Thoracic aorta (tissue), 2 donors: ENCODE results near the gene NEDD4. TPM values are rescaled to one million over a fixed set of nuclear protein-coding genes. Genes with fewer than 3 reads are reported as not detected.

Source experiments
- ATAC-seq: fragments of 150-250 bp; one replicate; pipeline ENCODE4 v1.8.0; 2017; ENCODE audit warnings: low read depth; ENCODE audit not compliant: insufficient number of reproducible peaks, low FRiP score
- DNase-seq: peaks from one replicate; pipeline ENCODE4 v3.0.0-alpha.2; 2020; ENCODE audit warnings: low spot score
- H3K27ac ChIP-seq, 2 donors: fragments of 200-600 bp; sonication (generic); 1 replicate in 1 of 2; 2 replicates in 1 of 2; pipeline ENCODE4 v1.5.1; 2016; ENCODE audit warnings: mild to moderate bottlenecking in 2 of 2, moderate library complexity in 2 of 2
- H3K27me3 ChIP-seq: fragments of 200-600 bp; sonication (generic); replicated peaks from 2 replicates; pipeline ENCODE4 v1.6.0; 2016; ENCODE audit warnings: mild to moderate bottlenecking; ENCODE audit not compliant: insufficient read depth
- H3K36me3 ChIP-seq: fragments of 200-600 bp; sonication (generic); one replicate; pipeline ENCODE4 v1.5.1; 2016
- H3K4me1 ChIP-seq, 2 donors: fragments of 200-600 bp; sonication (generic); 1 replicate in 1 of 2; 2 replicates in 1 of 2; pipeline versions ENCODE4 v1.5.1 to v1.6.0; 2016; ENCODE audit warnings: low read depth in 2 of 2, mild to moderate bottlenecking in 1 of 2; ENCODE audit not compliant: control insufficient read depth in 1 of 2
- H3K4me3 ChIP-seq: fragments of 200-600 bp; sonication (generic); 2 replicates; pipeline ENCODE4 v1.5.1; 2016; ENCODE audit warnings: mild to moderate bottlenecking
- H3K9me3 ChIP-seq: fragments of 200-600 bp; sonication (generic); 2 replicates; pipeline ENCODE4 v1.5.1; 2016
- total RNA-seq, 2 donors: library from RNA; depleted of rRNA; stranded (reverse); fragments of >200 nt; gene quantifications; one replicate each; pipeline versions ENCODE4 v1.1.0 to v1.2.3, GENCODE V29; 2016
- TF ChIP-seq, protein P1 (sequence below): fragments of 200-600 bp; sonication (generic); IDR thresholded peaks from one replicate; pipeline ENCODE4 v1.5.1; 2019; ENCODE audit warnings: antibody characterized with exemption

Gene NEDD4
- total RNA-seq: 10 to 100 TPM; 25.3 to 27.4 TPM

DNA sequence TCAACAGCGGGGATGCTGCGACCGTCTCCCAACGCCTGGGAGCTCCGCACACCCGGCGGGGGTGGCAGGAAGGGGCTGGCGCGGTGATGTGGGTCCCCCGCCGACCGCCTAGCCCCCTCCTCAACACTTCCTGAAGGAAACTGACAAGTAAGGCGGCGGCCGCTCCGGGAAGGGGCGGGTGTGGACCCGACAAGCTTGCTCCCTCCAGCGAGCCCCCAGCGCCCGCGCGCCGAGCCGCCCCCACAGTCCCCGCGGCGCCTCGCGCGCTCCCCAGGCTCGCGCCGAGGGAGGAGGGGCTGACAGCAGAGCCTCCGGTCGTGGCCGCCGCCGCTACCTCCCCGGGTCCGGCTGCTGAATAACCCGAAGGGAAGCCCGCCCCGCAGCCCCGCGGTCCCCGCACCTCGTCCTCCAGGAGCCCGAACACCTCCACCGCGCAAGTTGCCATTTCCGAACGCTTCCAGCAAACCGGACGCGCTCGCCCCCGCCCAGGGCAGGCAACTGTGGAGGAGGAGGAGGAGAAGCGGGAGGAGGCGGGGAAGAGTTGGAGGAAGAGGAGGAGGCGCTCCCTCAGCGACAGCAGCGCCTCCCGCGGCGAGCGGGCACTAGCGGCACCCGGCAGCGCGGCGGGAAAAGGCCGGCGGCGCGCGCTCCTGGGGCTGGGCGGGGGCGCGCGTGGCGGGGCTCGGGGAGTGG lies at the start of gene NEDD4:
NEDD4 (minus strand) TSS at position 502 of the 693 bp plus-strand sequence; CDS start at position 445, 57 bp downstream.
- Histone ChIP-seq H3K36me3 (no peaks in the 10 kb centered on the region), H3K27me3 (no peaks in the 10 kb centered on the region), H3K27ac (peak within 1 kb of the TSS; percentile 94 to 95), H3K9me3 (no peaks in the 10 kb centered on the region), H3K4me1 (peaks cover 0 to 33% of the 10 kb centered on the region in 2 donors), H3K4me3 (peak within 1 kb of the TSS; percentile 98)
- TF ChIP-seq, protein P1, sequence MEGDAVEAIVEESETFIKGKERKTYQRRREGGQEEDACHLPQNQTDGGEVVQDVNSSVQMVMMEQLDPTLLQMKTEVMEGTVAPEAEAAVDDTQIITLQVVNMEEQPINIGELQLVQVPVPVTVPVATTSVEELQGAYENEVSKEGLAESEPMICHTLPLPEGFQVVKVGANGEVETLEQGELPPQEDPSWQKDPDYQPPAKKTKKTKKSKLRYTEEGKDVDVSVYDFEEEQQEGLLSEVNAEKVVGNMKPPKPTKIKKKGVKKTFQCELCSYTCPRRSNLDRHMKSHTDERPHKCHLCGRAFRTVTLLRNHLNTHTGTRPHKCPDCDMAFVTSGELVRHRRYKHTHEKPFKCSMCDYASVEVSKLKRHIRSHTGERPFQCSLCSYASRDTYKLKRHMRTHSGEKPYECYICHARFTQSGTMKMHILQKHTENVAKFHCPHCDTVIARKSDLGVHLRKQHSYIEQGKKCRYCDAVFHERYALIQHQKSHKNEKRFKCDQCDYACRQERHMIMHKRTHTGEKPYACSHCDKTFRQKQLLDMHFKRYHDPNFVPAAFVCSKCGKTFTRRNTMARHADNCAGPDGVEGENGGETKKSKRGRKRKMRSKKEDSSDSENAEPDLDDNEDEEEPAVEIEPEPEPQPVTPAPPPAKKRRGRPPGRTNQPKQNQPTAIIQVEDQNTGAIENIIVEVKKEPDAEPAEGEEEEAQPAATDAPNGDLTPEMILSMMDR: peak; percentile 46
- peak; percentile 67 for DNase-seq
- peak; percentile 78 for ATAC-seq

DNA sequence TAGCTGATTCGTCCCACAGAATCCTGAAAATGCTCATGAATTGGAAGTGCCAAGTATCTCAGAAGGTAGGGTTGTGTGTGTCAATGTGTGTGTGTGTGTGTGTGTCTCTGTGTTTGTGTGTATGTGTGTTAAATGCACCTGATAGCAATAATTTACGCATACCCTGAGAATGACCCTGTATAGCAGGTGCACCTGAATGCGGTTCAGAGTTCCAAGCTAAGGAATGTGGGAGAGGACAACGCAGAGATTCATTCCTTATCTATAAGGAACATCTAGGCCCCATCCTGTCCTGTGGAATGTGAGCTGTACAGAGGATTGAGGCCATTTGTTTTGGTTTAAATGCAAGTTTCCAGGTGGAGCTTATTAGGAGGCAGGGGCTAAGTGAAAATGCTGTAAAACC lies 49.1 kb upstream of the NEDD4 start:
- no peak for DNase-seq
- no peak for ATAC-seq

DNA sequence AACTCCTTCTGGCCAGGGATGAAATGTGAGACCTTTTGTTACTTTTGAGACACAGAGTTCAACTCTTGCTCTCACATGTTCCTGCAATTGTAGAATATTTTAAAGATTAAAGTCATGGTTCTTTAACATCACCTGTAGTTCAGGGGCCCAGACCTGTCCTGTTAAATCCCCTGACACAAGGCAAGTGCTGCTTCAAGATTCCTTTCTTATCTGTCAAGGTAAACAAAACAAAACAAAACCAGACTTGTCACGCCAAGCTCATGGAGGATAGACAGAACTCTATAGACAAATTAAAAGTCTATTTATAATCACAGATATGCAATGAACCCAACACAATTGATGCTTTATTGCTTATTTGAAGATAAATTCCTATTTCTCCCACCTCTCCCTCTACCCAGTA lies 48.6 kb upstream of the NEDD4 start:
- Histone ChIP-seq H3K27ac (no peak overlapping the region), H3K4me1 (peaks cover 0 to 10% of the 10 kb centered on the region in 2 donors)
- ATAC-seq: no peak

More for the DNA sequence above, 49.1 kb upstream of the NEDD4 start:
- Histone ChIP-seq H3K27ac (no peak overlapping the region), H3K36me3 (no peaks in the 10 kb centered on the region), H3K27me3 (no peaks in the 10 kb centered on the region), H3K4me3 (no peak overlapping the region), H3K4me1 (peaks cover 0 to 10% of the 10 kb centered on the region in 2 donors), H3K9me3 (no peaks in the 10 kb centered on the region)
- TF ChIP-seq, protein P1: no peak

DNA sequence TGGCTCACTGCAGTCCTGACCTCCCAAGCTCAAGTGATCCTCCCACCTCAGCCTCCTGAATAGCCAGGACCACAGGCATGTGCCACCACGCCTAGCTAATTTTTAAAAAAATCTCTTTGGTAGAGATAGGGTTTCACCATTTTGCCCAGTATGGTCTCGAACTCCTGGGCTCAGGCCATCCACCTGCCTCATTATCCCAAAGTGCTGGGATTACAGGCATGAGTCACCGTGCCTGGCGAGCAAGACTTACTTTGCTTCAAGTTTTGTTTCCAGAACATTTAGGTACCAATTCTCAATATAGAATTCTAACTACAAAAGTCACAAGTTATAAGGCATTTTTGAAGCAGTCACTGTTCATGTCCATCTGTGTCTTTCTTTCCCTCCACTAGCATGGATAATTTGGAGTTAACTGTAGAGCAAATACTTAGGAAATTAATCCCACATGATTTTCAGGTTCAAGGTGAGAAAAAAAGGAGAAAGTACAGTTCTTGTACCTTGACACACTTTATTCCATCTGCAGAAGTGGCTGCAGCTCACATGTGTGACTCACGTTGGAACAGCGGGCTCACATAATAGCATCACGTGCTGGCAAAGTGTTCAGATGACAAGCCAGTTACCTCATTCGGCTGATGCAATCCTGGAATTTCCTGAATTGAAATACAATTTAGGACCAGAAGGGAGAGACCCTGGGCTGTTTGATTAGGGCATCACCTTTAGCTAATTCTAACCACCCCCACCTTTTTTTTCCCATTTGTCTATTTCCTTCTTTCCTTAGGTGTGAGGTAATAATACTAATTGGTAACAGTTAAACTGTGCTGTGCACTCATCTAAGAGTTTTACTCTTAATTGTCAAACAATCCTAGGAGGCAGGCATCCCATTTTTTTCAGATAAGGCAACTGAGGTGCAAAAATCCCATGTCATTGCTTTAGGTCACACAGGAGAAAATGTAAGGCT lies 46.9 kb upstream of the NEDD4 start:
- peaks cover 0 to 10% of the 10 kb centered on the region in 2 donors for H3K4me1 ChIP-seq
- H3K36me3 ChIP-seq: no peaks in the 10 kb centered on the region
- peak overlapping the region; percentile 66 to 75 for H3K27ac ChIP-seq
- H3K9me3 ChIP-seq: no peaks in the 10 kb centered on the region
- no peak overlapping the region for H3K4me3 ChIP-seq
- ATAC-seq: peak; percentile 97
- no peaks in the 10 kb centered on the region for H3K27me3 ChIP-seq
- TF ChIP-seq, protein P1: no peak
- DNase-seq: peak; percentile 45

More for the DNA sequence above, 48.6 kb upstream of the NEDD4 start:
- no peaks in the 10 kb centered on the region for H3K36me3 ChIP-seq
- no peaks in the 10 kb centered on the region for H3K27me3 ChIP-seq
- TF ChIP-seq, protein P1: no peak
- no peak for DNase-seq
- H3K9me3 ChIP-seq: no peaks in the 10 kb centered on the region
- H3K4me3 ChIP-seq: no peak overlapping the region

DNA sequence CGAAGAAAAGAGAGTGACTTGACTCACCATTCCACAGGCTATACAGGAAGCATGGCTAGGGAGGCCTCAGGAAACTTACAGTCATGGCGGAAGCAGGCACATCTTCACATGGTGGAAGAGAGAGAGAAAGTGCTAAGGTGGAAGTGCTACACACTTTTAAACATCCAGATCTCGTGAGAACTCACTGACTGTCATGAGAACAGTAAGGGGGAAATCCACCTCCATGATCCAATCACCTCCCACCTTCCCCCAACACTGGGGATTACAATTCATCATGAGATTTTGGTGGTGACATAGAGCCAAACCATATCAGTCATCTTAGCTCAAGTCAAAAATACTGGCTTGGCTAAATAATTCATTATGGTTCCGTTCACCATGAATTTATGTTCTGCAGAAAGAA lies 45.3 kb upstream of the NEDD4 start:
- Histone ChIP-seq H3K27ac (no peak overlapping the region), H3K9me3 (no peaks in the 10 kb centered on the region), H3K4me1 (peaks cover 0 to 10% of the 10 kb centered on the region in 2 donors), H3K27me3 (no peaks in the 10 kb centered on the region), H3K4me3 (no peak overlapping the region), H3K36me3 (no peaks in the 10 kb centered on the region)
- ATAC-seq (no peak), DNase-seq (no peak)
- TF ChIP-seq, protein P1: no peak
